Measurements from ENCODE around the gene SMIM23. TPM values are rescaled to one million over a fixed set of nuclear protein-coding genes. Genes with fewer than 3 reads are reported as not detected.

SMIM23 gene
- total RNA-seq, 4 donors from 2014 or later, result not detected

GRCh38 chr5:171839112-171839511 lies 53.5 kb downstream of the SMIM23 start:
- Histone ChIP-seq H3K9me3 (no peaks in the 10 kb centered on the region), H3K27me3 (peaks cover 0 to 4% (median 0%) of the 10 kb centered on the region in 4 donors), H3K27ac (no peak overlapping the region), H3K36me3 (no peaks in the 10 kb centered on the region), H3K4me1 (peaks cover 0 to 6% (median 0%) of the 10 kb centered on the region in 3 donors), H3K4me3 (no peak overlapping the region)
- WGBS, 2 donors, result 72 to 73% methylated on average over 2 of the region's 2 CpGs
- TF ChIP-seq CTCF (IDR thresholded peaks at IDR 0.05), result no peak
- no peak for TF ChIP-seq POLR2A (IDR thresholded peaks at IDR 0.05)
- intact Hi-C loops (cut with DNase I), result no loop called here
- no peak for DNase-seq

GRCh38 chr5:171840066-171840465 lies 54.4 kb downstream of the SMIM23 start:
- DNase-seq, result no peak
- intact Hi-C loops (cut with DNase I), result no loop called here
- Histone ChIP-seq H3K4me1 (peaks cover 0 to 6% (median 0%) of the 10 kb centered on the region in 3 donors), H3K27ac (no peak overlapping the region), H3K36me3 (no peaks in the 10 kb centered on the region), H3K9me3 (no peaks in the 10 kb centered on the region), H3K27me3 (peaks cover 0 to 4% (median 0%) of the 10 kb centered on the region in 4 donors), H3K4me3 (no peak overlapping the region)
- TF ChIP-seq POLR2A (IDR thresholded peaks at IDR 0.05) (no peak), CTCF (IDR thresholded peaks at IDR 0.05) (no peak)
- 0% methylated on average over 1 of the region's 2 CpGs; no CpG with 5 or more reads in 1 of the 2 donors for WGBS, 2 donors

Other genes with a start within 250 kb of the SMIM23 start
- 10 to 100 TPM; 43.5 to 63.2 (median 49.0) TPM for gene FBXW11, start 220.8 kb downstream of the SMIM23 start, total RNA-seq